ENCODE data around the gene SLC6A16. TPM values are rescaled to one million over a fixed set of nuclear protein-coding genes. Genes with fewer than 3 reads are reported as not detected.
A peak's percentile ranks its signal among the peaks of the same experiment; 100 is the strongest.

The SLC6A16 gene
- total and polyA plus RNA-seq, 5 donors from 2014 or later, result 0.81 to 8.6 (median 1.6) TPM

- DNase-seq, result no peak
- no peak for ATAC-seq (ENCODE audit: low read depth in 2 of 2)
- H3K4me3 ChIP-seq (ENCODE audit: low read depth, low read length), result no peak overlapping the region
- no peaks in the 10 kb centered on the region for H3K9me3 ChIP-seq (ENCODE audit: control insufficient read depth in 2 of 2, low read length in 2 of 2)
- peaks cover 0 to 4% (median 0%) of the 10 kb centered on the region in 7 donors for H3K9me3 Mint-ChIP-seq
- H3K27me3 Mint-ChIP-seq, result peaks cover 10% of the 10 kb centered on the region
- no peak overlapping the region for H3K27ac Mint-ChIP-seq
- H3K4me1 ChIP-seq (ENCODE audit: control insufficient read depth, insufficient read depth, low read length, poor library complexity, severe bottlenecking), result no peaks in the 10 kb centered on the region
- no peak overlapping the region for H3K27ac ChIP-seq (ENCODE audit: insufficient read depth, low read length, poor library complexity, severe bottlenecking)
- H3K4me1 Mint-ChIP-seq, result peaks cover 0 to 9% (median 0%) of the 10 kb centered on the region in 4 donors
- H3K36me3 Mint-ChIP-seq, result peaks cover 6% of the 10 kb centered on the region
- no peaks in the 10 kb centered on the region for H3K27me3 ChIP-seq (ENCODE audit: control insufficient read depth, insufficient read depth, low read length)
- no peak overlapping the region for H3K4me3 Mint-ChIP-seq
- H3K36me3 ChIP-seq (ENCODE audit: control insufficient read depth, insufficient read depth, low read length), result no peaks in the 10 kb centered on the region
These were observed 24.6 kb upstream of the SLC6A16 start for GRCh38 chr19:49349567-49349966.

DNA sequence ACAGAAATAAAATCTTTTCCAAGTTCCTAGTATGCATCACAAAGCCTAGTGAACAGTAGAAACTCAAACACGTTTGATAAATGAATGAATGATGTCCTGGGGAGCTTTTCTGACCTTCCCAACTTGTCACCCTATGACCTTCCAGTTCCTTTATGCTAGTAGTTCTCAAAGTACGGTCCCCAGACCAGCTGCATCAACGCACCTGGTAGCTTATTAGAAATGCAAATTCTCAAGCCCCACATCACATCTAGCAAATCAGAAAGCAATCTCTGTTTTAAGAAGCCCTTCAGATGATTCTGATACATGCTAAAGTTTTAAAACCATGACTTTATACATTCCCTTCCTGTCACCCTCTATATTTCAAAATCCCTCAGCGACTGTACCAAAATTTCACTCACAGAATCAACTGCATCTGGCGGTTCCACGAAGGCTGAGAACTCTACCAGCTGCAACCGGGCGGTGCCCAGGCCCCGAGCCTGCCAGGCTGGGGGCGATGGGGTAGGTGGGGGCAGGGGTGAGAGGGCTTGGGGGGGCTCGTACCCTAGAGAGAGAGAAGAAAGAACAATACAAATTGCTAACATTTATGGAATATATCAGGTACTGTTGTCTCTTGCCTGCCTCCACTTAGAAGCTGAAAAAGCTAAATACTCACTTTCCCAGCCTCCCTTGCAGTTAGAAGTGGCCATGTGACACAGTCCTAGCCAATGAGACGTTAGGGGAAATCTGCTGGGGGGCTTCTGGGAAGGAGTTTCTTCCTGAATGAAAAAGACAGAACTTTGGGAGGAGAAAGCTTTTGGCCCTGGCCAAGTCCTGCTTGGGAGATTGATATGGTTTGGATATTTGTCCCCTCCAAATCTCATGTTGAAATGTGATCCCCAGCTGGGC lies 23.6 kb upstream of the SLC6A16 start:
- H3K36me3 Mint-ChIP-seq, result peaks cover 7% of the 10 kb centered on the region
- peaks cover 6% of the 10 kb centered on the region for H3K27me3 Mint-ChIP-seq
- Histone ChIP-seq H3K4me1 (ENCODE audit: control insufficient read depth, insufficient read depth, low read length, poor library complexity, severe bottlenecking) (no peaks in the 10 kb centered on the region), H3K4me3 (ENCODE audit: low read depth, low read length) (no peak overlapping the region), H3K36me3 (ENCODE audit: control insufficient read depth, insufficient read depth, low read length) (no peaks in the 10 kb centered on the region), H3K9me3 (ENCODE audit: control insufficient read depth in 2 of 2, low read length in 2 of 2) (no peaks in the 10 kb centered on the region), H3K27me3 (ENCODE audit: control insufficient read depth, insufficient read depth, low read length) (no peaks in the 10 kb centered on the region), H3K27ac (ENCODE audit: insufficient read depth, low read length, poor library complexity, severe bottlenecking) (no peak overlapping the region)
- H3K4me3 Mint-ChIP-seq, result no peak overlapping the region
- ATAC-seq (ENCODE audit: low read depth in 2 of 2), result no peak
- no peak for DNase-seq
- H3K4me1 Mint-ChIP-seq, result peaks cover 0 to 9% (median 0%) of the 10 kb centered on the region in 4 donors
- H3K9me3 Mint-ChIP-seq, result peaks cover 0 to 4% (median 0%) of the 10 kb centered on the region in 7 donors
- H3K27ac Mint-ChIP-seq, result no peak overlapping the region

- Histone ChIP-seq H3K9me3 (ENCODE audit: control insufficient read depth in 2 of 2, low read length in 2 of 2) (no peaks in the 10 kb centered on the region), H3K27ac (ENCODE audit: insufficient read depth, low read length, poor library complexity, severe bottlenecking) (no peak overlapping the region), H3K4me1 (ENCODE audit: control insufficient read depth, insufficient read depth, low read length, poor library complexity, severe bottlenecking) (no peaks in the 10 kb centered on the region), H3K4me3 (ENCODE audit: low read depth, low read length) (no peak overlapping the region), H3K27me3 (ENCODE audit: control insufficient read depth, insufficient read depth, low read length) (no peaks in the 10 kb centered on the region), H3K36me3 (ENCODE audit: control insufficient read depth, insufficient read depth, low read length) (no peaks in the 10 kb centered on the region)
- Mint-ChIP-seq H3K9me3 (peaks cover 0 to 3% (median 0%) of the 10 kb centered on the region in 7 donors), H3K4me1 (peaks cover 0 to 9% (median under 1%) of the 10 kb centered on the region in 4 donors), H3K27ac (no peak overlapping the region), H3K4me3 (no peak overlapping the region), H3K36me3 (peaks cover 10% of the 10 kb centered on the region), H3K27me3 (peaks cover 6% of the 10 kb centered on the region)
- no peak for DNase-seq
- ATAC-seq (ENCODE audit: low read depth in 2 of 2), result no peak
These were observed 22.8 kb upstream of the SLC6A16 start for GRCh38 chr19:49347835-49348234.

DNA sequence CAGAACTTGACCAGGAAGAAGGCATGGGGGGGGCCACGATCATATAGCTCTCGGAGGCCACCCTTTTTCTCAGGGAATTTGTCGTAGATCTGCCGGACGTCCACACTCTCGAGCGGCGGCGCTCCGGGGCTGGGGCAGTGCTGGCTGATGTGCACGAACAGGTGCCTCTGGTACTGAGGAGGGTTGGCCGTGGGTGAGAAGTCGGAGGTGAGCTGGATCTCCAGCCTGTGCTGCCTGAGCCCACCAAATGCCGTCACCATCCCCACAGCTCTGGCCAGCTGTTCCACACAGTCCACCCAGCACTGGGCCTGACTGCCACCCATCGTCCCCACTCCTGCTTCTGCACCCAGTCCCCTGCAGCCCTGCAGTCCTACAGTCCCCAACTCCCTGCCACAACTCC lies 22.2 kb upstream of the SLC6A16 start:
- no peak overlapping the region for H3K27ac ChIP-seq (ENCODE audit: insufficient read depth, low read length, poor library complexity, severe bottlenecking)
- Mint-ChIP-seq H3K27me3 (peaks cover 6% of the 10 kb centered on the region), H3K4me3 (no peak overlapping the region), H3K36me3 (peaks cover 14% of the 10 kb centered on the region), H3K4me1 (peaks cover 0 to 9% (median 2%) of the 10 kb centered on the region in 4 donors), H3K27ac (no peak overlapping the region), H3K9me3 (peaks cover 0 to 3% (median 0%) of the 10 kb centered on the region in 7 donors)
- no peak overlapping the region for H3K4me3 ChIP-seq (ENCODE audit: low read depth, low read length)
- no peaks in the 10 kb centered on the region for H3K27me3 ChIP-seq (ENCODE audit: control insufficient read depth, insufficient read depth, low read length)
- ATAC-seq (ENCODE audit: low read depth in 2 of 2), result no peak
- no peaks in the 10 kb centered on the region for H3K9me3 ChIP-seq (ENCODE audit: control insufficient read depth in 2 of 2, low read length in 2 of 2)
- H3K4me1 ChIP-seq (ENCODE audit: control insufficient read depth, insufficient read depth, low read length, poor library complexity, severe bottlenecking), result no peaks in the 10 kb centered on the region
- no peak for DNase-seq
- no peaks in the 10 kb centered on the region for H3K36me3 ChIP-seq (ENCODE audit: control insufficient read depth, insufficient read depth, low read length)

GRCh38 chr19:49344505-49345423 lies 19.8 kb upstream of the SLC6A16 start:
- Mint-ChIP-seq H3K4me3 (peak overlapping the region in 1 of 4 donors; percentile 23), H3K9me3 (peaks cover 0 to 1% (median 0%) of the 10 kb centered on the region in 7 donors), H3K27ac (no peak overlapping the region), H3K27me3 (no peaks in the 10 kb centered on the region), H3K4me1 (peaks cover 0 to 10% (median 8%) of the 10 kb centered on the region in 4 donors), H3K36me3 (peaks cover 19% of the 10 kb centered on the region)
- no peaks in the 10 kb centered on the region for H3K36me3 ChIP-seq (ENCODE audit: control insufficient read depth, insufficient read depth, low read length)
- H3K4me3 ChIP-seq (ENCODE audit: low read depth, low read length), result no peak overlapping the region
- ATAC-seq (ENCODE audit: low read depth in 2 of 2) (no peak), DNase-seq (no peak)
- no peak overlapping the region for H3K27ac ChIP-seq (ENCODE audit: insufficient read depth, low read length, poor library complexity, severe bottlenecking)
- no peaks in the 10 kb centered on the region for H3K4me1 ChIP-seq (ENCODE audit: control insufficient read depth, insufficient read depth, low read length, poor library complexity, severe bottlenecking)
- no peaks in the 10 kb centered on the region for H3K27me3 ChIP-seq (ENCODE audit: control insufficient read depth, insufficient read depth, low read length)
- no peaks in the 10 kb centered on the region for H3K9me3 ChIP-seq (ENCODE audit: control insufficient read depth in 2 of 2, low read length in 2 of 2)

DNA sequence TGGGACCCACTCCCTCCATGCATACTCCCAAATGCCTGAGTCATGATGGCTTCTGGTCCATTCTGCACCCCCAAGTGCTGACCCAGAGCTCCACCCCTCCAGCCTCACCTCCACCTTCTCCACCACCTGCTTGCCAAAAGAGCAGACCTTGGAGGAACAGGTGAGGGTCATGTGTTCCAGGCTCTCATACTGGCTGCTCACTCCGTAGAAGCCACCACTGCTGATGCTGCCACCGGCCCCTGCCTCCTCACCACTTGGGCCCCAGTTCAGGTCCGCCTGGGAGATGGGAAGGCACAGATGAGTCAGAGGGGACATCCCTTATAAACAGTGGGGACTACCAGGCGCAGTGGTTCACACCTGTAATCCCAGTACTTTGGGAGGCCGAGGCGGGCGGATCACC lies 18.1 kb upstream of the SLC6A16 start:
- Mint-ChIP-seq H3K4me3 (peak overlapping the region in 1 of 4 donors; percentile 22), H3K27me3 (no peaks in the 10 kb centered on the region), H3K27ac (peak overlapping the region in 1 of 3 donors; percentile 57), H3K9me3 (peaks cover 0 to 1% (median 0%) of the 10 kb centered on the region in 7 donors), H3K4me1 (peaks cover 0 to 21% (median 9%) of the 10 kb centered on the region in 4 donors), H3K36me3 (peaks cover 27% of the 10 kb centered on the region)
- ATAC-seq (ENCODE audit: low read depth in 2 of 2) (no peak), DNase-seq (no peak)
- no peaks in the 10 kb centered on the region for H3K9me3 ChIP-seq (ENCODE audit: control insufficient read depth in 2 of 2, low read length in 2 of 2)
- peaks cover 8% of the 10 kb centered on the region for H3K36me3 ChIP-seq (ENCODE audit: control insufficient read depth, insufficient read depth, low read length)
- peaks cover 4% of the 10 kb centered on the region for H3K4me1 ChIP-seq (ENCODE audit: control insufficient read depth, insufficient read depth, low read length, poor library complexity, severe bottlenecking)
- H3K4me3 ChIP-seq (ENCODE audit: low read depth, low read length), result no peak overlapping the region
- H3K27me3 ChIP-seq (ENCODE audit: control insufficient read depth, insufficient read depth, low read length), result no peaks in the 10 kb centered on the region
- H3K27ac ChIP-seq (ENCODE audit: insufficient read depth, low read length, poor library complexity, severe bottlenecking), result no peak overlapping the region

GRCh38 chr19:49342291-49342721 lies 17.3 kb upstream of the SLC6A16 start:
- peaks cover 0 to 1% (median 0%) of the 10 kb centered on the region in 7 donors for H3K9me3 Mint-ChIP-seq
- H3K27me3 Mint-ChIP-seq, result no peaks in the 10 kb centered on the region
- ATAC-seq (ENCODE audit: low read depth in 2 of 2) (no peak), DNase-seq (no peak)
- peak overlapping the region in 2 of 3 donors; percentile 1 to 57 for H3K27ac Mint-ChIP-seq
- H3K4me3 Mint-ChIP-seq, result peak overlapping the region in 2 of 4 donors; percentile 22 to 46
- H3K36me3 ChIP-seq (ENCODE audit: control insufficient read depth, insufficient read depth, low read length), result peaks cover 11% of the 10 kb centered on the region
- no peak overlapping the region for H3K4me3 ChIP-seq (ENCODE audit: low read depth, low read length)
- H3K36me3 Mint-ChIP-seq, result peaks cover 32% of the 10 kb centered on the region
- H3K27ac ChIP-seq (ENCODE audit: insufficient read depth, low read length, poor library complexity, severe bottlenecking), result no peak overlapping the region
- no peaks in the 10 kb centered on the region for H3K27me3 ChIP-seq (ENCODE audit: control insufficient read depth, insufficient read depth, low read length)
- H3K4me1 ChIP-seq (ENCODE audit: control insufficient read depth, insufficient read depth, low read length, poor library complexity, severe bottlenecking), result peaks cover 12% of the 10 kb centered on the region
- H3K9me3 ChIP-seq (ENCODE audit: control insufficient read depth in 2 of 2, low read length in 2 of 2), result no peaks in the 10 kb centered on the region
- H3K4me1 Mint-ChIP-seq, result peaks cover 0 to 28% (median 9%) of the 10 kb centered on the region in 4 donors
